T follicular helper cell (primary cell): Measurements from ENCODE around the gene PYGB.

ENCODE experiments used
- DNase-seq: peaks from one replicate; pipeline ENCODE4 v3.0.0-alpha.2; 2020; ENCODE audit warnings: low read depth
- total RNA-seq, 2 experiments: gene quantifications; one replicate each; lab custom pipeline; 2026; lab: John Stamatoyannopoulos, UW

Gene PYGB
- total RNA-seq, result 80.5 to 91.0 reads per million in 2 experiments

GRCh38 chr20:25247956-25248785 lies at the start of gene PYGB:
PYGB (plus strand) TSS chr20:25248085; CDS start chr20:25248179, 94 bp downstream.
- peak; percentile 59 for DNase-seq

GRCh38 chr20:25198663-25199383 lies 49.1 kb upstream of the PYGB start:
- no peak for DNase-seq

GRCh38 chr20:25199473-25200260 lies 48.2 kb upstream of the PYGB start:
- DNase-seq, result no peak

GRCh38 chr20:25203089-25203488 lies 44.8 kb upstream of the PYGB start:
- no peak for DNase-seq

GRCh38 chr20:25203871-25204320 lies 44.0 kb upstream of the PYGB start:
- no peak for DNase-seq

- no peak for DNase-seq
These were observed 43.2 kb upstream of the PYGB start for GRCh38 chr20:25204550-25205276.

- DNase-seq, result no peak
These were observed 42.4 kb upstream of the PYGB start for GRCh38 chr20:25205277-25206062.

GRCh38 chr20:25206063-25206403 lies 41.9 kb upstream of the PYGB start:
- DNase-seq, result no peak

GRCh38 chr20:25206548-25206947 lies 41.3 kb upstream of the PYGB start:
- DNase-seq, result no peak

- no peak for DNase-seq
These were observed 40.5 kb upstream of the PYGB start for GRCh38 chr20:25207149-25207959.

- DNase-seq, result no peak
These were observed 39.8 kb upstream of the PYGB start for GRCh38 chr20:25207960-25208534.

- no peak for DNase-seq
These were observed 38.5 kb upstream of the PYGB start for GRCh38 chr20:25209400-25209799.

- no peak for DNase-seq
These were observed 38.0 kb upstream of the PYGB start for GRCh38 chr20:25209911-25210310.

- no peak for DNase-seq
These were observed 36.6 kb upstream of the PYGB start for GRCh38 chr20:25211273-25211672.

GRCh38 chr20:25212242-25212641 lies 35.6 kb upstream of the PYGB start:
- no peak for DNase-seq

GRCh38 chr20:25213566-25214425 lies 34.1 kb upstream of the PYGB start:
- no peak for DNase-seq

GRCh38 chr20:25214426-25214790 lies 33.5 kb upstream of the PYGB start:
- DNase-seq, result no peak

GRCh38 chr20:25214819-25215218 lies 33.1 kb upstream of the PYGB start:
- DNase-seq, result no peak

- DNase-seq, result no peak
These were observed 32.4 kb upstream of the PYGB start for GRCh38 chr20:25215521-25215920.
